Uterus (tissue), 2 donors: ENCODE measurements around the gene AAR2.

Source experiments
- POLR2A ChIP-seq, 2 donors: fragments of 450-650 bp; IDR thresholded peaks; one replicate each; pipeline ENCODE4 v1.6.1; 2016; ENCODE audit warnings: antibody characterized with exemption in 2 of 2, mild to moderate bottlenecking in 1 of 2, moderate library complexity in 1 of 2
- TF ChIP-seq, protein P1 (sequence below), 4 experiments: fragments of 200-600 bp in 2 of 4; fragments of 450-650 bp in 2 of 4; sonication (generic) in 2 of 4; IDR thresholded peaks; one replicate each; pipeline ENCODE4 v1.5.1; 2016 to 2019; ENCODE audit warnings: antibody characterized with exemption in 4 of 4, mild to moderate bottlenecking in 2 of 4, moderate library complexity in 1 of 4

DNA sequence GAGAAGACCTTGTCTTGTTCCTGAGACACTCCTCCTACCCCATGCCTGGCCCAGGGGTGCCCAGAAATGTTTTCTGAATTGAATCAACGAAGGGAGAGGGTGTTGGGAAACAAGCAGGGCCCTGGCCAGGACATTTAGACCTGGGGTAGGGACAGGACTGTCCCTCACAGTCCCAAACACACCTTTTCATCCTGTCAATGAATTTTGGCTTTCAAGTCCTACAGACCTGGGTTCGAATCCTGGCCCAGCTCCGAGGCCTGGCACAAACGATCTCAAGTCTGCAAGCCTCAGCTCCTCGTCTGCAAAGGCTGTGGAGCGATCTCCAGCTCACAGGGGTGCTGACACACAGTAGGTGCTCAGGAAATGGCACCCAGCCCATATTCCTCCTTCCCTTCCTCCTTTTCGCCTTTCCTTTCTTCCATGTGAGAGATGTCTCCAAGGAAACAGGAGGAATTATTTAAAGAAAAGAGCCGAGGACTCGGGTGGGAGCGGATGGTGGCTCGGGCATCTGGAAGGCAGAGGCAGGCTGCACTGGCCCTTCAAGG is 62.6 kb downstream of the AAR2 start:
- no peak for TF ChIP-seq POLR2A (IDR thresholded peaks at IDR 0.05)
- TF ChIP-seq, protein P1, sequence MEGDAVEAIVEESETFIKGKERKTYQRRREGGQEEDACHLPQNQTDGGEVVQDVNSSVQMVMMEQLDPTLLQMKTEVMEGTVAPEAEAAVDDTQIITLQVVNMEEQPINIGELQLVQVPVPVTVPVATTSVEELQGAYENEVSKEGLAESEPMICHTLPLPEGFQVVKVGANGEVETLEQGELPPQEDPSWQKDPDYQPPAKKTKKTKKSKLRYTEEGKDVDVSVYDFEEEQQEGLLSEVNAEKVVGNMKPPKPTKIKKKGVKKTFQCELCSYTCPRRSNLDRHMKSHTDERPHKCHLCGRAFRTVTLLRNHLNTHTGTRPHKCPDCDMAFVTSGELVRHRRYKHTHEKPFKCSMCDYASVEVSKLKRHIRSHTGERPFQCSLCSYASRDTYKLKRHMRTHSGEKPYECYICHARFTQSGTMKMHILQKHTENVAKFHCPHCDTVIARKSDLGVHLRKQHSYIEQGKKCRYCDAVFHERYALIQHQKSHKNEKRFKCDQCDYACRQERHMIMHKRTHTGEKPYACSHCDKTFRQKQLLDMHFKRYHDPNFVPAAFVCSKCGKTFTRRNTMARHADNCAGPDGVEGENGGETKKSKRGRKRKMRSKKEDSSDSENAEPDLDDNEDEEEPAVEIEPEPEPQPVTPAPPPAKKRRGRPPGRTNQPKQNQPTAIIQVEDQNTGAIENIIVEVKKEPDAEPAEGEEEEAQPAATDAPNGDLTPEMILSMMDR (IDR thresholded peaks at IDR 0.05) = no peak
